GM12892 (cell line): Measurements from ENCODE around the gene IRX2.

Experiments
- POLR2A ChIP-seq: IDR thresholded peaks from 2 replicates; pipeline ENCODE4 v1.6.1; 2011; ENCODE audit warnings: low read depth, low read length, control low read depth
- POLR2AphosphoS5 ChIP-seq: IDR thresholded peaks from 2 replicates; pipeline ENCODE4 v1.6.1; 2011; ENCODE audit warnings: low read depth, low read length, control low read depth

- TF ChIP-seq POLR2AphosphoS5 = no peak
- TF ChIP-seq POLR2A = no peak
These were observed 42.7 kb downstream of the IRX2 start for GRCh38 chr5:2708751-2709150.
